Measurements from ENCODE around the gene FAM43A.

DNA sequence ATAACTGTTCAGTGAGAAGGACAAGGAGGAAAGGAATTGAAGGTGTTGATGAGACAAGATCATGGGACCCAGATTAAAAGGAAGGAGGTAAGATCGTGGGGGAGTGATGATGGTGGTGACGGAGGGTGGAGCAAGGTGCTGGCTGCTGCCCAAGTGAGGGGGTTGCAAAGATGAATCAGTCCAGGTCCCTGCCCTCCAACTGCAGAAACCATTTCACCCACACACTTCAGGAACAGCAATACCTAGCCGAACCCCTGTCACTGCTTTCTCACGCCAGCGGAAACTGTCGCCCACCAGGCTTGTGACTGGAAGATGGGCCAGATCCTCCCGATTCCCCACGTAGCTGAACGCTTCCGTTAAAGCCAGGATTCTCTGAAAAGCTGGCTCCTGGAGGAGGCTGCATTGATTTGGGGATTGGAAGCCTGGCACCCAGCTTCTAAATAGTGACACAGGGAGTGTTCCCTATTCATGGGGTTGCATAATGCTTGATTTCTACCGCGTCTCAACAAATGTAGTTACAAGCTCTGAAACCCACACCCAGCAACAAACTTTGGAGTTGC lies 10.5 kb upstream of the FAM43A start:
- TF ChIP-seq POLR2A (IDR thresholded peaks at IDR 0.05; ENCODE audit: low read depth, low read length) (no peak), RAD21 (IDR thresholded peaks at IDR 0.05; ENCODE audit: low read length) (no peak), RFX5 (IDR thresholded peaks at IDR 0.05; ENCODE audit: low read depth, low read length) (no peak), RCOR1 (IDR thresholded peaks at IDR 0.05; ENCODE audit: insufficient replicate concordance, low read length) (no peak), CHD1 (IDR thresholded peaks at IDR 0.05; ENCODE audit: low read depth, low read length) (no peak), MAFK (IDR thresholded peaks at IDR 0.05; ENCODE audit: low read depth, low read length) (no peak), MXI1 (IDR thresholded peaks at IDR 0.05; ENCODE audit: borderline replicate concordance, low read depth, low read length) (no peak)
- TF ChIP-seq, protein P1, sequence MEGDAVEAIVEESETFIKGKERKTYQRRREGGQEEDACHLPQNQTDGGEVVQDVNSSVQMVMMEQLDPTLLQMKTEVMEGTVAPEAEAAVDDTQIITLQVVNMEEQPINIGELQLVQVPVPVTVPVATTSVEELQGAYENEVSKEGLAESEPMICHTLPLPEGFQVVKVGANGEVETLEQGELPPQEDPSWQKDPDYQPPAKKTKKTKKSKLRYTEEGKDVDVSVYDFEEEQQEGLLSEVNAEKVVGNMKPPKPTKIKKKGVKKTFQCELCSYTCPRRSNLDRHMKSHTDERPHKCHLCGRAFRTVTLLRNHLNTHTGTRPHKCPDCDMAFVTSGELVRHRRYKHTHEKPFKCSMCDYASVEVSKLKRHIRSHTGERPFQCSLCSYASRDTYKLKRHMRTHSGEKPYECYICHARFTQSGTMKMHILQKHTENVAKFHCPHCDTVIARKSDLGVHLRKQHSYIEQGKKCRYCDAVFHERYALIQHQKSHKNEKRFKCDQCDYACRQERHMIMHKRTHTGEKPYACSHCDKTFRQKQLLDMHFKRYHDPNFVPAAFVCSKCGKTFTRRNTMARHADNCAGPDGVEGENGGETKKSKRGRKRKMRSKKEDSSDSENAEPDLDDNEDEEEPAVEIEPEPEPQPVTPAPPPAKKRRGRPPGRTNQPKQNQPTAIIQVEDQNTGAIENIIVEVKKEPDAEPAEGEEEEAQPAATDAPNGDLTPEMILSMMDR (conservative IDR thresholded peaks at IDR 0.05; ENCODE audit: low read depth, low read length) = no peak

Measured in IMR-90 (cell line).